Body of pancreas (tissue), 4 donors: ENCODE data around the gene THOC1. TPM values are rescaled to one million over a fixed set of nuclear protein-coding genes. Genes with fewer than 3 reads are reported as not detected.

Experiments used
- ATAC-seq: fragments of 150-250 bp; one replicate; pipeline ENCODE4 v1.9.1; 2016
- DNase-seq, 4 donors: peaks; one replicate each; pipeline ENCODE4 v3.0.0-alpha.2; 2019
- H3K27ac ChIP-seq, 4 donors: fragments of 200-600 bp; sonication (generic); 1 replicate in 3 of 4; 2 replicates in 1 of 4; pipeline versions ENCODE4 v1.5.1 to v1.6.1; 2016 to 2019; ENCODE audit warnings: mild to moderate bottlenecking in 1 of 4, mixed read lengths in 1 of 4, moderate library complexity in 1 of 4
- H3K27me3 ChIP-seq, 2 donors: fragments of 200-600 bp; sonication (generic); one replicate each; pipeline ENCODE4 v1.6.0; 2016; ENCODE audit warnings: mild to moderate bottlenecking in 1 of 2
- H3K36me3 ChIP-seq, 2 donors: fragments of 200-600 bp; sonication (generic); replicated peaks in 1 of 2; 2 replicates each; pipeline ENCODE4 v1.5.1; 2016; ENCODE audit warnings: low read depth in 2 of 2; ENCODE audit not compliant: insufficient read depth in 1 of 2
- H3K4me1 ChIP-seq: fragments of 200-600 bp; sonication (generic); one replicate; pipeline ENCODE4 v1.6.0; 2016
- H3K4me3 ChIP-seq, 2 donors: fragments of 200-600 bp; sonication (generic); 1 replicate in 1 of 2; 2 replicates in 1 of 2; pipeline ENCODE4 v1.5.1; 2016 to 2019
- H3K9me3 ChIP-seq, 3 donors: fragments of 200-600 bp; sonication (generic); 1 replicate in 2 of 3; 2 replicates in 1 of 3; pipeline ENCODE4 v1.5.1; 2016
- CTCF ChIP-seq, 7 experiments: fragments of 450-650 bp in 4 of 7; fragments of 200-600 bp in 3 of 7; sonication (generic) in 3 of 7; IDR thresholded peaks; one replicate each; pipeline ENCODE4 v1.5.1; 2016 to 2019; ENCODE audit warnings: antibody characterized with exemption in 7 of 7
- POLR2A ChIP-seq, 3 donors: fragments of 450-650 bp; IDR thresholded peaks; one replicate each; pipeline ENCODE4 v1.6.1; 2016; ENCODE audit warnings: antibody characterized with exemption in 3 of 3, mild to moderate bottlenecking in 2 of 3
- WGBS, 2 donors: methylation state at CpG; one replicate each; pipeline ENCODE4 v1.1.5; 2017; 5-methylcytosine and 5-hydroxymethylcytosine counted together
- intact Hi-C: fragments of 100-400 bp; cut with DNase I; formaldehyde crosslinking; loops from one replicate; pipeline ENCODE4 v1.15.1; 2023
- total RNA-seq, 2 donors: library from RNA; depleted of rRNA; stranded (reverse); fragments of >200 nt; gene quantifications; one replicate each; pipeline ENCODE4 v1.1.0, GENCODE V29; 2016

The THOC1 gene
- total RNA-seq, 2 donors from 2014 or later: 21.8 to 36.6 TPM

GRCh38 chr18:215448-216010 lies 52.3 kb downstream of the THOC1 start:
- no peak for TF ChIP-seq CTCF (IDR thresholded peaks at IDR 0.05)
- no peak for TF ChIP-seq POLR2A (IDR thresholded peaks at IDR 0.05)
- no peak for DNase-seq
- WGBS, 2 donors: 59 to 66% methylated on average over 5 of the region's 5 CpGs
- Histone ChIP-seq H3K9me3 (peaks cover 0 to 3% (median 0%) of the 10 kb centered on the region in 3 donors), H3K4me3 (no peak overlapping the region), H3K4me1 (no peaks in the 10 kb centered on the region), H3K27me3 (no peaks in the 10 kb centered on the region), H3K27ac (no peak overlapping the region), H3K36me3 (peaks cover 4 to 28% of the 10 kb centered on the region in 2 donors)
- intact Hi-C loops: no loop called here
- ATAC-seq: no peak

GRCh38 chr18:213966-214365 lies 53.9 kb downstream of the THOC1 start:
- 61 to 66% methylated on average over 3 of the region's 3 CpGs for WGBS, 2 donors
- H3K9me3 ChIP-seq: peaks cover 0 to 3% (median 0%) of the 10 kb centered on the region in 3 donors
- ATAC-seq: no peak
- H3K36me3 ChIP-seq: peaks cover 4 to 28% of the 10 kb centered on the region in 2 donors
- no peak overlapping the region for H3K4me3 ChIP-seq
- H3K4me1 ChIP-seq: no peaks in the 10 kb centered on the region
- no peak overlapping the region for H3K27ac ChIP-seq
- intact Hi-C loops: no loop called here
- TF ChIP-seq POLR2A (IDR thresholded peaks at IDR 0.05): no peak
- TF ChIP-seq CTCF (IDR thresholded peaks at IDR 0.05): no peak
- no peak for DNase-seq
- no peaks in the 10 kb centered on the region for H3K27me3 ChIP-seq

GRCh38 chr18:213505-213904 lies 54.3 kb downstream of the THOC1 start:
- WGBS, 2 donors: 88 to 89% methylated on average over 4 of the region's 4 CpGs
- no peaks in the 10 kb centered on the region for H3K27me3 ChIP-seq
- H3K9me3 ChIP-seq: peaks cover 0 to 3% (median 0%) of the 10 kb centered on the region in 3 donors
- H3K36me3 ChIP-seq: peaks cover 4 to 28% of the 10 kb centered on the region in 2 donors
- no peaks in the 10 kb centered on the region for H3K4me1 ChIP-seq
- DNase-seq (no peak), ATAC-seq (no peak)
- H3K4me3 ChIP-seq: no peak overlapping the region
- TF ChIP-seq POLR2A (IDR thresholded peaks at IDR 0.05) (no peak), CTCF (IDR thresholded peaks at IDR 0.05) (no peak)
- no peak overlapping the region for H3K27ac ChIP-seq
- intact Hi-C loops: no loop called here

- Histone ChIP-seq H3K27ac (no peak overlapping the region), H3K4me1 (no peaks in the 10 kb centered on the region), H3K36me3 (peaks cover 0 to 28% of the 10 kb centered on the region in 2 donors), H3K4me3 (no peak overlapping the region), H3K27me3 (no peaks in the 10 kb centered on the region), H3K9me3 (peaks cover 0 to 3% (median 0%) of the 10 kb centered on the region in 3 donors)
- 48 to 68% methylated on average over 1 of the region's 1 CpG for WGBS, 2 donors
- ATAC-seq (no peak), DNase-seq (no peak)
- intact Hi-C loops: no loop called here
- TF ChIP-seq POLR2A (IDR thresholded peaks at IDR 0.05): no peak
- no peak for TF ChIP-seq CTCF (IDR thresholded peaks at IDR 0.05)
Observed at GRCh38 chr18:212780-213179, 55.1 kb downstream of the THOC1 start.

- Histone ChIP-seq H3K36me3 (peaks cover 0 to 23% of the 10 kb centered on the region in 2 donors), H3K4me1 (no peaks in the 10 kb centered on the region), H3K27ac (no peak overlapping the region), H3K27me3 (no peaks in the 10 kb centered on the region), H3K9me3 (no peaks in the 10 kb centered on the region), H3K4me3 (no peak overlapping the region)
- intact Hi-C loops: no loop called here
- no peak for TF ChIP-seq CTCF (IDR thresholded peaks at IDR 0.05)
- TF ChIP-seq POLR2A (IDR thresholded peaks at IDR 0.05): no peak
- no peak for DNase-seq
- ATAC-seq: no peak
Observed at GRCh38 chr18:211582-211981, 56.3 kb downstream of the THOC1 start.
